LNCaP clone FGC (cell line): Measurements from ENCODE around the gene SHC2.
"Not testable (repeated sequence)": the region's sequence is repeated elsewhere in the genome, so short reads cannot be mapped to it uniquely, and the experiment has no call there.

Source experiments
- DNase-seq: peaks from one replicate; pipeline ENCODE4 v3.0.0-alpha.2; 2011; ENCODE audit warnings: low read depth
- H3K4me3 ChIP-seq: 2 replicates; pipeline ENCODE4 v1.5.1; 2011; ENCODE audit warnings: mild to moderate bottlenecking, low read depth, low read length, control low read depth
- TF ChIP-seq, protein P1 (sequence below): IDR thresholded peaks from 2 replicates; pipeline ENCODE4 v1.5.1; 2012; ENCODE audit warnings: mild to moderate bottlenecking; ENCODE audit not compliant: control insufficient read depth, insufficient read depth; ENCODE audit errors: extremely low read depth

Gene SHC2

DNA sequence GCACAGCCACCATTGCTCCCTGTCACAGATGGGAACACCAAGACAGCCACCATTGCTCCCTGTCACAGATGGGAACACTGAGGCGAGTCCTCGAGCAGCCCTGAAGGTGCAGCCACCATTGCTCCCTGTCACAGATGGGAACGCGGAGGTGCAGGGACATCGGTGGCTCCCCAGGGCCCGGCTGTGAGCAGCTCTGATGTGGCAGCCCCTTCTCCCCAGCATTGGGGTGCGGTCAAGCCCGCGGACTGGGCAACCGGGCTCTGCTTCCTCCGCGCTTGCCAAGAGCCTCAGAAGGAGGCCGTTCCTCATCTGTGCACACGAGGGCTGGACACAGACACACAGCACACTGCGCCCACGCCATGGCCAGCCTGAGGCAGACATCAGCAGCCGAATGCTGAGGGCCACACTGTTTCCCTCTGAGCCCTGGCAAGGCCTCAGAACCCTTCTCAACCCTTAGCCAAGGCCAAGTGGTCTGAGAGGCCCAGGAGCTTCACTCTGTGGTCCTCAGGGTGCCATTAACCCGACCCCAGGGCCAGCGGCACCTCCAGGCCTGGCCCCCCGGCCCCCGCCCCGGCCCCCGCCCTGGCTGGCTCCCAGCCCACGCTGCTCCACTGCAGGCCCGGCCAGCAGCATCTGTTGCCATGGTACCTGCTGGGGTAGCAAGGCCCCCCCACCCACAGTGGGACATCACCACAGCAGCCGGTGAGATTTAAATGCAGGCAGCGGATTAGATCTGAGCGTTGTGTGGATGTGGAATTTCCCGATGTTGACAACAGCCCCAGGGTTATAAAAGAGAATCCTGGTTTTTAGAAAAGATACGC, 70.2 kb downstream of the SHC2 start:
- no peak for DNase-seq
- H3K4me3 ChIP-seq: no peak overlapping the region
- TF ChIP-seq, protein P1, sequence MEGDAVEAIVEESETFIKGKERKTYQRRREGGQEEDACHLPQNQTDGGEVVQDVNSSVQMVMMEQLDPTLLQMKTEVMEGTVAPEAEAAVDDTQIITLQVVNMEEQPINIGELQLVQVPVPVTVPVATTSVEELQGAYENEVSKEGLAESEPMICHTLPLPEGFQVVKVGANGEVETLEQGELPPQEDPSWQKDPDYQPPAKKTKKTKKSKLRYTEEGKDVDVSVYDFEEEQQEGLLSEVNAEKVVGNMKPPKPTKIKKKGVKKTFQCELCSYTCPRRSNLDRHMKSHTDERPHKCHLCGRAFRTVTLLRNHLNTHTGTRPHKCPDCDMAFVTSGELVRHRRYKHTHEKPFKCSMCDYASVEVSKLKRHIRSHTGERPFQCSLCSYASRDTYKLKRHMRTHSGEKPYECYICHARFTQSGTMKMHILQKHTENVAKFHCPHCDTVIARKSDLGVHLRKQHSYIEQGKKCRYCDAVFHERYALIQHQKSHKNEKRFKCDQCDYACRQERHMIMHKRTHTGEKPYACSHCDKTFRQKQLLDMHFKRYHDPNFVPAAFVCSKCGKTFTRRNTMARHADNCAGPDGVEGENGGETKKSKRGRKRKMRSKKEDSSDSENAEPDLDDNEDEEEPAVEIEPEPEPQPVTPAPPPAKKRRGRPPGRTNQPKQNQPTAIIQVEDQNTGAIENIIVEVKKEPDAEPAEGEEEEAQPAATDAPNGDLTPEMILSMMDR: no peak

DNA sequence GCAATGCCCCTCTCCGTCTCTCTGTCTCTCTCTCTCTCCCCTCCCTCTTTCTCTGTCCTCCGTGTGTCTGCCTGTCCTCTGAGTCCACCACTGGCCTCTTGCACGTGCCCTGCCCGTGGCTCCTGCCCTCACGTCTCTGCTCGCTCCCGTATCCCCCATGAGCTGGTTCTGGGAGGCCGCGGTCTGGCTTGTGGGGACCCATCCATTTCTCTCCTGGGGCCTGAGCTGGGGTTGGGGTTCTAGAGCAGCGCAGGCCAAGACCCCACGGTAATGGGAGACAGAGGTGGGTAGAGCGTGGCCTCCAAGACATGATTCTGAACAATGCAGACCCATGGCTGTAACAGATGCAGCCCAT, 70.9 kb downstream of the SHC2 start:
- no peak for DNase-seq
- no peak overlapping the region for H3K4me3 ChIP-seq
- TF ChIP-seq, protein P1: no peak

DNA sequence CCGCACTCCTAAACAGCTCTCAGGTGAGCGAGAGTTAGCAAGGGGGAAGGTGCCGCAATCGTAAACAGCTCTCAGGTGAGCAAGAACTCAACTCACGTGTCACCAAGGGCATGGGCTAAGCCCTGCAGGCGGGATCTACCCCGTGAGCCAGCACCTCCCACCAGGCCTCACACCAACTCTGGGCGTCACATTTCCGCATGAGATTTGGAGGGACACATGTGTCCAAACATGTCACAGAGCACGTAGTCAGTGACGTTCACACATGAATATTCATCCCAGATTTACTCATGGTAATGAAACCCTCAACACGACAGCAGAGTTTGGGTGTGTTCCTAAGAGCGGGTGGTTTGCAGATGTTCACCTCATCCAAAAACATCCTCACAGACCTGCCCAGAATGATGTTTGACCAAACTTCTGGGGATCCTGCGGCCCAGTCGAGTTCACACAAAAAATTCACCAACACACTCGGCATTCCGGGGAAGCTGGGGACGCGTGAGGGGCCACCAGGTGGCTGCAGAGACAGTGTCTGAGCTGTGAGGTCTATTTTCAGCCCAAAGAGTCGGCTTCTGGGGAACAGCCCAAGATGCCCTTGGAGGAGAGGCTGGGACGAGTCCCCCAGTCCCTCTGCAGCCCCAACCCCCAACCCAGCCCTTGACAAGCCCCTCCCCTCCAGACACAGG, 71.4 kb downstream of the SHC2 start:
- TF ChIP-seq, protein P1: no peak
- no peak for DNase-seq

DNA sequence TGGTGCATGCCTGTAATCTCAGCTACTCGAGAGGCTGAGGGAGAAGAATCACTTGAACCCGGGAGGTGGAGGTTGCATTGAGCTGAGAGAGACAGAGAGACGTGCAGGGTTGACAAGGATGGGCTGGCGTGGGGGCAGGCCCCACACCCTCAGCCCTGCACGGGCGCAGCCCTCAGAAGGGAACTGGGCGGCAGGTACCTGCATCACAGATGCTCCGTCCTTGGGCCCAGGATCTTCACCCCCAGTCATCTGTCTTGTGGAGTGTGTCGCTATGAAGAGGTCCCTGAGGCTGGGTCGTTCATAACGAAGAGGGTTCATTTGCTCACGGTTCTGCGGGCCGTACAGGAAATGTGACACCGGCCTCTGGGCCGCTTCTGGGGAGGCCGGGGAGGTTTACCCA, 72.1 kb downstream of the SHC2 start:
- TF ChIP-seq, protein P1: no peak
- no peak overlapping the region for H3K4me3 ChIP-seq
- no peak for DNase-seq

More for the DNA sequence above, 71.4 kb downstream of the SHC2 start:
- H3K4me3 ChIP-seq: no peak overlapping the region

DNA sequence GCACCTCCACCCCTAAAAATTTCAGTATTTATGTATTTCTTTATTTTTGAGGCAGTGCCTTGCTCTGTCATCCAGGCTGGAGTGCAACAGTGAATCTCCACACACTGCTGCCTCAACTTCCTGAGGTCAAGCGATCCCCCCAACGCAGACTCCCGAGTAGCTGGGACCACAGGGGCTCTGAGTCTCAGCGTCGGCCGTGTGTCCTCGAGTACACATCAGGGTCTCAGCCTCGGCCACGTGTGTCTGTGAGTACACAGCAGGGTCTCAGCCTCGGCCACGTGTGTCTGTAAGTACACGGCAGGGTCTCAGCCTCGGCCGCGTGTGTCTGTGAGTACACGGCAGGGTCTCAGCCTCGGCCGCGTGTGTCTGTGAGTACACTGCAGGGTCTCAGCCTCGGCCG, 73.1 kb downstream of the SHC2 start:
- no peak overlapping the region for H3K4me3 ChIP-seq
- DNase-seq: no peak
- TF ChIP-seq, protein P1: no peak

DNA sequence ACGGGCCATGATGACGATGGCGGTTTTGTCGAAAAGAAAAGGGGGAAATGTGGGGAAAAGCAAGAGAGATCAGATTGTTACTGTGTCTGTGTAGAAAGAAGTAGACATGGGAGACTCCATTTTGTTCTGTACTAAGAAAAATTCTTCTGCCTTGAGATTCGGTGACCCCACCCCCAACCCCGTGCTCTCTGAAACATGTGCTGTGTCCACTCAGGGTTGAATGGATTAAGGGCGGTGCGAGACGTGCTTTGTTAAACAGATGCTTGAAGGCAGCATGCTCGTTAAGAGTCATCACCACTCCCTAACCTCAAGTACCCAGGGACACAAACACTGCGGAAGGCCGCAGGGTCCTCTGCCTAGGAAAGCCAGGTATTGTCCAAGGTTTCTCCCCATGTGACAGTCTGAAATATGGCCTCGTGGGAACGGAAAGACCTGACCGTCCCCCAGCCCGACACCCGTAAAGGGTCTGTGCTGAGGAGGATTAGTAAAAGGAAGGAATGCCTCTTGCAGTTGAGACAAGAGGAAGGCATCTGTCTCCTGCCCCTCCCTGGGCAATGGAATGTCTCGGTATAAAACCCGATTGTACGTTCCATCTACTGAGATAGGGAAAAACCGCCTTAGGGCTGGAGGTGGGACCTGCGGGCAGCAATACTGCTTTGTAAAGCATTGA, 74.1 kb downstream of the SHC2 start:
- not testable (repeated sequence) for DNase-seq, H3K4me3 ChIP-seq

DNA sequence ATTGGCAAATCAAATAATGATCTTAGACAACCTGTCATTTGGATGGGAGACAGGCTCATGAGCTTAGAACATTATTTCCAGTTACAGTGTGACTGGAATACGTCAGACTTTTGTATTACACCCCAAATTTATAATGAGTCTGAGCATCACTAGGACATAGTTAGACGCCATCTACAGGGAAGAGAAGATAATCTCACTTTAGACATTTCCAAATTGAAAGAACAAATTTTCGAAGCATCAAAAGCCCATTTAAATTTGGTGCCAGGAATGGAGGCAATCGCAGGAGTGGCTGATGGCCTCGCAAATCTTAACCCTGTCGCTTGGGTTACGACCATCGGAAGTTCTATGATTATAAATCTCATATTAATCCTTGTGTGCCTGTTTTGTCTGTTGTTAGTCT, 74.6 kb downstream of the SHC2 start:
- DNase-seq, H3K4me3 ChIP-seq: not testable (repeated sequence)
